Prostate gland (tissue), 2 donors: ENCODE data around the gene TIPRL.

Source experiments
- POLR2A ChIP-seq: fragments of 450-650 bp; IDR thresholded peaks from one replicate; pipeline ENCODE4 v1.6.1; 2016; ENCODE audit warnings: antibody characterized with exemption, mild to moderate bottlenecking
- POLR2AphosphoS5 ChIP-seq: sonication (generic); formaldehyde crosslinking; IDR thresholded peaks from one replicate; pipeline ENCODE4 v1.6.1; 2017; ENCODE audit warnings: antibody characterized with exemption
- TF ChIP-seq, protein P1 (sequence below), 4 experiments: fragments of 200-600 bp in 2 of 4; fragments of 450-650 bp in 2 of 4; sonication (generic) in 2 of 4; IDR thresholded peaks; 1 replicate in 3 of 4; 2 replicates in 1 of 4; pipeline ENCODE4 v1.5.1; 2016 to 2019; ENCODE audit warnings: antibody characterized with exemption in 4 of 4, mild to moderate bottlenecking in 2 of 4, moderate library complexity in 2 of 4

DNA sequence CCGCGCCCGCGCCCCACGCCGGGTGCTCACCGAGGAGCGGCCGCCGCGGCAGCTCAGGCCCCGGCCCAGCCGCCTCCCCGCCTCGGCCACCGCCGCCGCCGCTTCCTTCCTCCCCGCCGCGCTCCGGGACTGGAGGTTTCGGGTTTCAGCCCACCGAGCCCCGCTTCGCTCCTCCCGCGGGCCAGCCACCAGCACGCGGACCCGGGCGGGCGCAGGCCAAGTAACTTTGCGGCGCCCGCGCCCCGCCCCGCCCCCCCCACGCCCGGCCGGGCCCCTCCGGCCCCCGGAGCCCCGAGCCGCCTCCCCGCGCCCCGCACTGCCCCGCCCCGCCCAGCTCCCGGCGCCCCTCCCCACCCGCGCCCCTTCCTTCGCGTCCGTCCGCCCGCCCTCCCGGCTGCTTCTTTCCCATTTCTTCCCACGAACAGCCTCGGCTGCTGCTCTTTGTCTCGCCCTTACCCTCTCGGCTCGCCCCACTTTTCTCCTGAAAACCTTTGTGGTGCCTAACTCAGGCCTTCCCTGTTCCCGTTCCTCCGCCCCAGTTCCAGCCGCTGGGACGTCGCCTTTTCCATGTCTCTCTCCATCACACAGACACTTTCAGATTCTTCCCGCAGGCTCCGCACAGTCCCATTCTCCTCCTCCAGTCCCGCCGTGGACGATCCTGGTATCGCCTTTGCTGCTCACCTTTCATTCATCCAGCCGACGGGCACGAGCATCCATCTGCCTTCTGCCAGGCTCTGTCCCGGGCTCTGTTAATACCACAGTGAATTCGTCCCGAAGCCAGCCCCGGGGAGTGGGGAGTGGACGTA is 41.9 kb upstream of the TIPRL start, which contains the start of gene GPR161:
- no peak for TF ChIP-seq POLR2A
- TF ChIP-seq, protein P1, sequence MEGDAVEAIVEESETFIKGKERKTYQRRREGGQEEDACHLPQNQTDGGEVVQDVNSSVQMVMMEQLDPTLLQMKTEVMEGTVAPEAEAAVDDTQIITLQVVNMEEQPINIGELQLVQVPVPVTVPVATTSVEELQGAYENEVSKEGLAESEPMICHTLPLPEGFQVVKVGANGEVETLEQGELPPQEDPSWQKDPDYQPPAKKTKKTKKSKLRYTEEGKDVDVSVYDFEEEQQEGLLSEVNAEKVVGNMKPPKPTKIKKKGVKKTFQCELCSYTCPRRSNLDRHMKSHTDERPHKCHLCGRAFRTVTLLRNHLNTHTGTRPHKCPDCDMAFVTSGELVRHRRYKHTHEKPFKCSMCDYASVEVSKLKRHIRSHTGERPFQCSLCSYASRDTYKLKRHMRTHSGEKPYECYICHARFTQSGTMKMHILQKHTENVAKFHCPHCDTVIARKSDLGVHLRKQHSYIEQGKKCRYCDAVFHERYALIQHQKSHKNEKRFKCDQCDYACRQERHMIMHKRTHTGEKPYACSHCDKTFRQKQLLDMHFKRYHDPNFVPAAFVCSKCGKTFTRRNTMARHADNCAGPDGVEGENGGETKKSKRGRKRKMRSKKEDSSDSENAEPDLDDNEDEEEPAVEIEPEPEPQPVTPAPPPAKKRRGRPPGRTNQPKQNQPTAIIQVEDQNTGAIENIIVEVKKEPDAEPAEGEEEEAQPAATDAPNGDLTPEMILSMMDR (IDR thresholded peaks at IDR 0.05) = no peak
- no peak for TF ChIP-seq POLR2AphosphoS5
